ENCODE data around the gene FIGNL1.

The FIGNL1 gene

DNA sequence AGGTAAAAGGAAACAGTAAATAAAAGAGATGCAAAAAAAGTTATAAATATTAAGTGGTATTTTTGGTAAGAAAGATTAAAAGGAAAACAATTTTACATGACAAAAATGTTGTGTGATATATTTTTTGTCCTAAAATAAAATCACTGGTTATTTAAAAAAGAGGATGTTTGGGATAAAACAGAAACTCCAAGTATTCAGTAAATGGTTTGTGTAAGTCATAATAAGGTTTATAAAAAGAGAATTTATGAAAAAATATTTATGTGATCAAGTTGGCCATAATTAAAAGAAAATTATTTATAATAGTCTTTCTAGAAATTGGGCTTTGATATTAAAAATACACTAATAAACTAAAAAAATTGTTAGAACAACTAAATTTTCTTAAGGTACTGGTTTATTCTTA is 38.2 kb upstream of the FIGNL1 start:
- H3K27me3 ChIP-seq (ENCODE audit: insufficient read depth, poor library complexity, severe bottlenecking), result no peaks in the 10 kb centered on the region
- ATAC-seq (ENCODE audit: low read depth), result no peak

DNA sequence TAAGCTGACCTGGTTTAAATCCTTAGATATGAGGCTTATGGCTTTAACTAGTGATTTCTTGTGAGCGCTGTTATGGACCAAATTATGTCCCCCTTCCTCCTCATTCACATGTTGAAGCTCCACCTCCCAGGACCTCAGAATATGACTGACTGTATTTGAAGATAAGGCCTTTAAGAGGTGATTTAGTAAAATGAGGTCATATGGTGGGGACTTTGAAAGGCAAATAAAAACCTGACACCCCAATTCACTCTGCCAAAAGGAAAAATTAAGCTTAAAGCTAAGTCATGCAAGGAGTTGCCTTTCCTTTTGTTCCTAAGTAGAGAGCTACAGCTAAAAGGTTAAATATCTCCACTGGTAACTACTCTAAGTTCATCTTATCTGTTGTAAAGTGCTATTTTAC is 36.4 kb upstream of the FIGNL1 start:
- H3K27ac ChIP-seq (ENCODE audit: poor library complexity, severe bottlenecking), result no peak overlapping the region
- peaks cover 3% of the 10 kb centered on the region for H3K4me1 ChIP-seq (ENCODE audit: insufficient read depth, poor library complexity, severe bottlenecking)
- ATAC-seq (ENCODE audit: low read depth) (no peak), DNase-seq (ENCODE audit: low spot score) (no peak)
- H3K27me3 ChIP-seq (ENCODE audit: insufficient read depth, poor library complexity, severe bottlenecking), result no peaks in the 10 kb centered on the region
- no peaks in the 10 kb centered on the region for H3K36me3 ChIP-seq (ENCODE audit: low read depth)
- TF ChIP-seq, protein P1, sequence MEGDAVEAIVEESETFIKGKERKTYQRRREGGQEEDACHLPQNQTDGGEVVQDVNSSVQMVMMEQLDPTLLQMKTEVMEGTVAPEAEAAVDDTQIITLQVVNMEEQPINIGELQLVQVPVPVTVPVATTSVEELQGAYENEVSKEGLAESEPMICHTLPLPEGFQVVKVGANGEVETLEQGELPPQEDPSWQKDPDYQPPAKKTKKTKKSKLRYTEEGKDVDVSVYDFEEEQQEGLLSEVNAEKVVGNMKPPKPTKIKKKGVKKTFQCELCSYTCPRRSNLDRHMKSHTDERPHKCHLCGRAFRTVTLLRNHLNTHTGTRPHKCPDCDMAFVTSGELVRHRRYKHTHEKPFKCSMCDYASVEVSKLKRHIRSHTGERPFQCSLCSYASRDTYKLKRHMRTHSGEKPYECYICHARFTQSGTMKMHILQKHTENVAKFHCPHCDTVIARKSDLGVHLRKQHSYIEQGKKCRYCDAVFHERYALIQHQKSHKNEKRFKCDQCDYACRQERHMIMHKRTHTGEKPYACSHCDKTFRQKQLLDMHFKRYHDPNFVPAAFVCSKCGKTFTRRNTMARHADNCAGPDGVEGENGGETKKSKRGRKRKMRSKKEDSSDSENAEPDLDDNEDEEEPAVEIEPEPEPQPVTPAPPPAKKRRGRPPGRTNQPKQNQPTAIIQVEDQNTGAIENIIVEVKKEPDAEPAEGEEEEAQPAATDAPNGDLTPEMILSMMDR (IDR thresholded peaks at IDR 0.05; ENCODE audit: poor library complexity, severe bottlenecking), result no peak
- peaks cover 14% of the 10 kb centered on the region for H3K9me3 ChIP-seq (ENCODE audit: severe bottlenecking)
- H3K4me3 ChIP-seq (ENCODE audit: severe bottlenecking), result no peak overlapping the region

More for the DNA sequence above, 38.2 kb upstream of the FIGNL1 start:
- no peak for DNase-seq (ENCODE audit: low spot score)
- peaks cover 3% of the 10 kb centered on the region for H3K4me1 ChIP-seq (ENCODE audit: insufficient read depth, poor library complexity, severe bottlenecking)
- no peak overlapping the region for H3K4me3 ChIP-seq (ENCODE audit: severe bottlenecking)
- peaks cover 14% of the 10 kb centered on the region for H3K9me3 ChIP-seq (ENCODE audit: severe bottlenecking)
- TF ChIP-seq, protein P1 (IDR thresholded peaks at IDR 0.05; ENCODE audit: poor library complexity, severe bottlenecking), result no peak
- no peaks in the 10 kb centered on the region for H3K36me3 ChIP-seq (ENCODE audit: low read depth)
- no peak overlapping the region for H3K27ac ChIP-seq (ENCODE audit: poor library complexity, severe bottlenecking)

- H3K27ac ChIP-seq (ENCODE audit: poor library complexity, severe bottlenecking), result no peak overlapping the region
- H3K27me3 ChIP-seq (ENCODE audit: insufficient read depth, poor library complexity, severe bottlenecking), result no peaks in the 10 kb centered on the region
- H3K4me1 ChIP-seq (ENCODE audit: insufficient read depth, poor library complexity, severe bottlenecking), result no peaks in the 10 kb centered on the region
- DNase-seq (ENCODE audit: low spot score) (no peak), ATAC-seq (ENCODE audit: low read depth) (no peak)
- TF ChIP-seq, protein P1 (IDR thresholded peaks at IDR 0.05; ENCODE audit: poor library complexity, severe bottlenecking), result no peak
- H3K4me3 ChIP-seq (ENCODE audit: severe bottlenecking), result no peak overlapping the region
- no peaks in the 10 kb centered on the region for H3K36me3 ChIP-seq (ENCODE audit: low read depth)
- no peaks in the 10 kb centered on the region for H3K9me3 ChIP-seq (ENCODE audit: severe bottlenecking)
Observed at GRCh38 chr7:50481867-50482266, 31.7 kb upstream of the FIGNL1 start.

GRCh38 chr7:50480797-50481196 is 30.6 kb upstream of the FIGNL1 start:
- ATAC-seq (ENCODE audit: low read depth) (no peak), DNase-seq (ENCODE audit: low spot score) (no peak)
- no peak overlapping the region for H3K4me3 ChIP-seq (ENCODE audit: severe bottlenecking)
- H3K36me3 ChIP-seq (ENCODE audit: low read depth), result no peaks in the 10 kb centered on the region
- H3K27ac ChIP-seq (ENCODE audit: poor library complexity, severe bottlenecking), result no peak overlapping the region
- H3K9me3 ChIP-seq (ENCODE audit: severe bottlenecking), result no peaks in the 10 kb centered on the region
- TF ChIP-seq, protein P1 (IDR thresholded peaks at IDR 0.05; ENCODE audit: poor library complexity, severe bottlenecking), result no peak
- H3K4me1 ChIP-seq (ENCODE audit: insufficient read depth, poor library complexity, severe bottlenecking), result no peaks in the 10 kb centered on the region
- no peaks in the 10 kb centered on the region for H3K27me3 ChIP-seq (ENCODE audit: insufficient read depth, poor library complexity, severe bottlenecking)

DNA sequence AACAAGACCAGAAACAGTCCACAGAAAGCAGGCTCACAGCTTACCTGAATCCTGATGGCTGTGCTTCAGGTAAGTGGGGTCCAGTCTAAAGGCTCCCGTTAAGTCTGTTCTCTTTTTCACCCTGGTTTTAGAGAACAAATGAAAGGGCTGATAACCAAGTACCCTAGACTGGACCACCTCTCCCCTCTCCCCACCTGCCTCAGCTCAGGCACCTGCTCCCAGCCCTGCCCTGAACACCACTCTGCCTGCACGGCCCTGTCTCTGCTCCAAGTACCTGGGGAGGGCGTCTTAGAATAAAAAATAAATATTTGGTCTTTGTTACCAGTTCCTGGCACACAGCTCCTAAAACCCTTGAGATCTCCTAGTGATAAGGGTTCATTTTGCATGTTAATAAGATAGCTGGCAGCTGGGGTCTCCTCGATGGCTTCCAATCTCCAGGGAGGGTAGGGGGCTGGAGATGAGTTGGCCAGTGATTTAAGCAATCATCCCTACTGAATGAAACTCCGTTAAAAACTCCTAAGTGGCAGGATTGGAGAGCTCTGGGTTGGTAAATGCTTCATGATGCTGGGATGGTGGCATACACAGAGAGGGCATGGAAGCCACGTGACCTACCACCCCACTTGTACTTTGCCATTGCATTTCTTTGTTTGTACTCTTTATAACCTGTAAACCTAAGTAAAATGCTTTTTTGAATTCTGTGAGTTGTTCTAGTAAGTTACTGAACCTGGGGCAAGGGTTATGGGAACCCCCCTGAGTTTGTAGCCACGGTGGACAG is 29.8 kb upstream of the FIGNL1 start:
- H3K9me3 ChIP-seq (ENCODE audit: severe bottlenecking), result no peaks in the 10 kb centered on the region
- no peaks in the 10 kb centered on the region for H3K4me1 ChIP-seq (ENCODE audit: insufficient read depth, poor library complexity, severe bottlenecking)
- H3K36me3 ChIP-seq (ENCODE audit: low read depth), result no peaks in the 10 kb centered on the region
- no peak overlapping the region for H3K27ac ChIP-seq (ENCODE audit: poor library complexity, severe bottlenecking)
- DNase-seq (ENCODE audit: low spot score), result no peak
- H3K27me3 ChIP-seq (ENCODE audit: insufficient read depth, poor library complexity, severe bottlenecking), result no peaks in the 10 kb centered on the region
- no peak overlapping the region for H3K4me3 ChIP-seq (ENCODE audit: severe bottlenecking)
- TF ChIP-seq, protein P1 (IDR thresholded peaks at IDR 0.05; ENCODE audit: poor library complexity, severe bottlenecking), result no peak
- ATAC-seq (ENCODE audit: low read depth), result no peak
